Peyer's patch (tissue), 4 donors: ENCODE results near the gene B4GALT5.

Source experiments
- POLR2A ChIP-seq, 2 donors: fragments of 450-650 bp; IDR thresholded peaks; one replicate each; pipeline ENCODE4 v1.5.1; 2017; ENCODE audit warnings: antibody characterized with exemption in 2 of 2, mild to moderate bottlenecking in 2 of 2, moderate library complexity in 2 of 2
- TF ChIP-seq, protein P1 (sequence below), 6 experiments: fragments of 450-650 bp in 4 of 6; fragments of 200-600 bp in 2 of 6; sonication (generic) in 1 of 6; IDR thresholded peaks; one replicate each; pipeline ENCODE4 v1.5.1; 2017 to 2019; ENCODE audit warnings: antibody characterized with exemption in 6 of 6, mild to moderate bottlenecking in 3 of 6, moderate library complexity in 1 of 6

DNA sequence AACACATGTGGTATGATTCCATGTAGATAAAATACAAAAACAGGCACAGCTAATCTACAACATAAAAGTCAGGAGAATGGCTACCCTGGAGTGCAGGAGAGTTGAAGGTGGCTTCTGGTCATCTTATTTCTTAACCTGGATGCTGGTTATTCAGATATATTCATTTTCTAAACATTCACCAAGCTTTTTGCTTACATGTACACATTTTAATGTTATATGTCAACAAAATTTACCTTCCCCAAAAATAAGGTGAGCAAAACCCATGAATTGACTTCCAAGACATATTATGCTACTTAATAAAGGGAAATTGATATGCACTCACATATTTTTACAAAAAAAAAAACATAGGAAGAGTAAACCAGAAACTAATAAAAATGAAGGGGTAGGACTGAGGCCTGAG lies 50.6 kb downstream of the B4GALT5 start:
- TF ChIP-seq, protein P1, sequence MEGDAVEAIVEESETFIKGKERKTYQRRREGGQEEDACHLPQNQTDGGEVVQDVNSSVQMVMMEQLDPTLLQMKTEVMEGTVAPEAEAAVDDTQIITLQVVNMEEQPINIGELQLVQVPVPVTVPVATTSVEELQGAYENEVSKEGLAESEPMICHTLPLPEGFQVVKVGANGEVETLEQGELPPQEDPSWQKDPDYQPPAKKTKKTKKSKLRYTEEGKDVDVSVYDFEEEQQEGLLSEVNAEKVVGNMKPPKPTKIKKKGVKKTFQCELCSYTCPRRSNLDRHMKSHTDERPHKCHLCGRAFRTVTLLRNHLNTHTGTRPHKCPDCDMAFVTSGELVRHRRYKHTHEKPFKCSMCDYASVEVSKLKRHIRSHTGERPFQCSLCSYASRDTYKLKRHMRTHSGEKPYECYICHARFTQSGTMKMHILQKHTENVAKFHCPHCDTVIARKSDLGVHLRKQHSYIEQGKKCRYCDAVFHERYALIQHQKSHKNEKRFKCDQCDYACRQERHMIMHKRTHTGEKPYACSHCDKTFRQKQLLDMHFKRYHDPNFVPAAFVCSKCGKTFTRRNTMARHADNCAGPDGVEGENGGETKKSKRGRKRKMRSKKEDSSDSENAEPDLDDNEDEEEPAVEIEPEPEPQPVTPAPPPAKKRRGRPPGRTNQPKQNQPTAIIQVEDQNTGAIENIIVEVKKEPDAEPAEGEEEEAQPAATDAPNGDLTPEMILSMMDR (IDR thresholded peaks at IDR 0.05), result no peak
- no peak for TF ChIP-seq POLR2A (IDR thresholded peaks at IDR 0.05)
